Smooth muscle cell (in vitro differentiated cells): ENCODE measurements around the gene USP30. TPM values are rescaled to one million over a fixed set of nuclear protein-coding genes. Genes with fewer than 3 reads are reported as not detected.

Experiments used
- DNase-seq: peaks from one replicate; lab custom pipeline; 2025; ENCODE audit not compliant: unreplicated experiment; lab: John Stamatoyannopoulos, UW
- H2AFZ ChIP-seq: fragments of 200-600 bp; sonication (generic); 2 replicates; pipeline ENCODE4 v1.6.0; 2016; ENCODE audit warnings: antibody characterized with exemption, low read depth, mild to moderate bottlenecking
- H3F3A ChIP-seq: fragments of 200-600 bp; sonication (generic); 2 replicates; pipeline ENCODE4 v1.6.0; 2017; ENCODE audit warnings: antibody characterized with exemption, low read depth
- H3K27ac ChIP-seq: fragments of 200-600 bp; sonication (generic); 2 replicates; pipeline ENCODE4 v1.5.1; 2016; ENCODE audit warnings: low read depth, mild to moderate bottlenecking
- H3K27me3 ChIP-seq: fragments of 200-600 bp; sonication (generic); 2 replicates; pipeline ENCODE4 v1.6.1; 2016; ENCODE audit warnings: low read depth, mild to moderate bottlenecking
- H3K36me3 ChIP-seq: fragments of 200-600 bp; sonication (generic); 2 replicates; pipeline ENCODE4 v1.5.1; 2016; ENCODE audit warnings: low read depth
- H3K4me1 ChIP-seq: fragments of 200-600 bp; sonication (generic); 2 replicates; pipeline ENCODE4 v1.5.1; 2016; ENCODE audit warnings: low read depth
- H3K4me2 ChIP-seq: fragments of 200-600 bp; sonication (generic); 2 replicates; pipeline ENCODE4 v1.6.0; 2016; ENCODE audit warnings: mild to moderate bottlenecking
- H3K4me3 ChIP-seq: fragments of 200-600 bp; sonication (generic); 2 replicates; pipeline ENCODE4 v1.5.1; 2016; ENCODE audit warnings: mild to moderate bottlenecking
- H3K79me2 ChIP-seq: fragments of 200-600 bp; sonication (generic); 2 replicates; pipeline ENCODE4 v1.6.0; 2016; ENCODE audit warnings: low read depth, mild to moderate bottlenecking
- H3K9ac ChIP-seq: fragments of 200-600 bp; sonication (generic); 2 replicates; pipeline ENCODE4 v1.6.0; 2016; ENCODE audit warnings: low read depth
- H3K9me3 ChIP-seq: fragments of 200-600 bp; sonication (generic); replicated peaks from 2 replicates; pipeline ENCODE4 v1.5.1; 2016; ENCODE audit warnings: low read depth
- H4K20me1 ChIP-seq: fragments of 200-600 bp; sonication (generic); 2 replicates; pipeline ENCODE4 v1.6.0; 2016; ENCODE audit warnings: low read depth
- WGBS: methylation state at CpG from one replicate; pipeline ENCODE4 v1.1.7; 2016; ENCODE audit warnings: low lambda C conversion rate; 5-methylcytosine and 5-hydroxymethylcytosine counted together
- polyA plus RNA-seq: library from polyadenylated mRNA; unstranded; fragments of >200 nt; fragmentation: Nextera tagmentation; extraction: Ambion mirVana; gene quantifications from 2 replicates; pipeline ENCODE4 v1.2.1, GENCODE V29; 2016
- total RNA-seq: library from RNA; depleted of rRNA; stranded (reverse); fragments of >200 nt; gene quantifications from 2 replicates; pipeline ENCODE4 v1.2.3, GENCODE V29; 2014
- TF ChIP-seq, protein P1 (sequence below): fragments of 200-600 bp; sonication (generic); IDR thresholded peaks from 2 replicates; pipeline ENCODE4 v1.5.1; 2017; ENCODE audit warnings: borderline replicate concordance, mild to moderate bottlenecking, antibody characterized with exemption; ENCODE audit not compliant: insufficient read depth, poor library complexity, severe bottlenecking

USP30 gene
- total and polyA plus RNA-seq, 2 experiments from 2014 or later = 10.3 to 19.9 TPM

DNA sequence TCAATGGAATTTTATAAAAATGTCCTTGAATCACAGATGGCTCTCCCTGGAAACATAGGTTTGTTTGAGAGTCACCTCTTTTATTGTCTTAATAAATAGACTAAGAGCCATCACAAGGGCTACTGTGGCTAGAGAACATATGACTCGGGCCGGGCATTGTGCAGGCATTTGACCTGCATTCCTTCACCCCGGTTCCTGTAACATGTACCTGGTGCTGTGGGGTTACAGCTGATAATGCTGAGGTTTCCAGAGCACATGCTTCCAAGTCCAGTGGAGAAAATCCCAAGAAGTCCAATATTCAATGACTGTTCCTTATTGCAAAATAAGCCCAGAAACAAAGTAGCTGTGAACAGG lies 63.0 kb downstream of the USP30 start:
- no peak for DNase-seq
- Histone ChIP-seq H3K27ac (no peak overlapping the region), H3K4me3 (no peak overlapping the region), H3K4me1 (peaks cover 18% of the 10 kb centered on the region), H3K4me2 (no peak overlapping the region), H3K27me3 (no peaks in the 10 kb centered on the region), H4K20me1 (no peaks in the 10 kb centered on the region), H3F3A (peaks cover 12% of the 10 kb centered on the region), H3K9ac (no peak overlapping the region), H3K9me3 (no peaks in the 10 kb centered on the region), H2AFZ (no peak overlapping the region), H3K36me3 (no peaks in the 10 kb centered on the region), H3K79me2 (no peaks in the 10 kb centered on the region)
- TF ChIP-seq, protein P1, sequence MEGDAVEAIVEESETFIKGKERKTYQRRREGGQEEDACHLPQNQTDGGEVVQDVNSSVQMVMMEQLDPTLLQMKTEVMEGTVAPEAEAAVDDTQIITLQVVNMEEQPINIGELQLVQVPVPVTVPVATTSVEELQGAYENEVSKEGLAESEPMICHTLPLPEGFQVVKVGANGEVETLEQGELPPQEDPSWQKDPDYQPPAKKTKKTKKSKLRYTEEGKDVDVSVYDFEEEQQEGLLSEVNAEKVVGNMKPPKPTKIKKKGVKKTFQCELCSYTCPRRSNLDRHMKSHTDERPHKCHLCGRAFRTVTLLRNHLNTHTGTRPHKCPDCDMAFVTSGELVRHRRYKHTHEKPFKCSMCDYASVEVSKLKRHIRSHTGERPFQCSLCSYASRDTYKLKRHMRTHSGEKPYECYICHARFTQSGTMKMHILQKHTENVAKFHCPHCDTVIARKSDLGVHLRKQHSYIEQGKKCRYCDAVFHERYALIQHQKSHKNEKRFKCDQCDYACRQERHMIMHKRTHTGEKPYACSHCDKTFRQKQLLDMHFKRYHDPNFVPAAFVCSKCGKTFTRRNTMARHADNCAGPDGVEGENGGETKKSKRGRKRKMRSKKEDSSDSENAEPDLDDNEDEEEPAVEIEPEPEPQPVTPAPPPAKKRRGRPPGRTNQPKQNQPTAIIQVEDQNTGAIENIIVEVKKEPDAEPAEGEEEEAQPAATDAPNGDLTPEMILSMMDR = no peak
- 87% methylated on average over 3 of the region's 3 CpGs for whole genome bisulfite sequencing

DNA sequence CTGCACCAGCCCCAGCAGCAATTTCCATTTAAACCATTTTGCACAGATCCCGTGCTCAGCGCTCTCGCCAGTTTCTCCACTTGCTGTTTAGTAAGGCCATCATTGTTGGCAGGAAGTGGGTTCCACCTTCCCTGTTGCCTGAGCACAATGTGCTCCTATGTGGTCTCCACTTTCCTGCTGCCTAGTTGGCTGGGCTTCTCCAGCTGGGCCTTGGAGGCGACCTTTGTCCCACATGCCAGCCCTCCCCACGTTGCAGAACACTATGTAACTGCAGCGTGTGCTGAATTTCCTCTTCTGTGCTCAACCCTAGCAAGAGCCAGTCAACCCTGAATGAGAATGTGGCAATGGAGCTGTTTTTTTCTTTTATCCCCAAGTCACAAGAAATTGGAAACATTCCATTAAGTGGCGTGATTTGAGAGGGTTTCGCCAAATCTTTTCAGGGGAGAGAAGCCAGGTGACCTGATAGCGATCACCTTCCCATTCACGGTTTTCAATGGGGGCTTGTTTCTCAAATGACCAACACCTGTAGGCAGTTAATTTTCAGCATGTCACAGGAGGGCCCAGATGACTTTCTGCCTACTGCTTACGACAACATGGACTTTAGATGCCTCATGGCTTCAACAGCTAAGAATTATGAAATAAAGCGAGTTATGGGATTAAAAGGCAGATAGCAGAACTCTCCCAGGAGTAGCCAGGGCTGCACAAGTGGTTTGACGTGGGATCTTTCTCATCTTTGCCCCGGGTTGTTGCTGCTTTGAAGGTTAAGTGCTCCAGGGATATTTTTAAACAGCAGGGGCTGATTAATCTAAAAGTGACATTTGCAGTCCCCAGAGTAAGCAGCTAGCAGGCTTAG lies 63.6 kb downstream of the USP30 start, which contains the start of gene ACACB:
Gene ACACB, plus strand, starts transcription at position 830 of the 853 bp plus-strand sequence. CDS start 22,819 bp downstream, outside the sequence.
- Histone ChIP-seq H3K4me3 (no peak within 1 kb of the TSS), H3K9ac (no peak within 1 kb of the TSS), H3K36me3 (no peaks in the 10 kb centered on the region), H3K27me3 (no peaks in the 10 kb centered on the region), H4K20me1 (no peaks in the 10 kb centered on the region), H3K27ac (no peak within 1 kb of the TSS), H3F3A (peaks cover 7% of the 10 kb centered on the region), H3K4me1 (peaks cover 13% of the 10 kb centered on the region), H3K9me3 (no peaks in the 10 kb centered on the region), H3K4me2 (no peak within 1 kb of the TSS), H3K79me2 (no peaks in the 10 kb centered on the region), H2AFZ (no peak within 1 kb of the TSS)
- DNase-seq = no peak
- TF ChIP-seq, protein P1 = no peak
- 76% methylated on average over 14 of the region's 14 CpGs for WGBS

DNA sequence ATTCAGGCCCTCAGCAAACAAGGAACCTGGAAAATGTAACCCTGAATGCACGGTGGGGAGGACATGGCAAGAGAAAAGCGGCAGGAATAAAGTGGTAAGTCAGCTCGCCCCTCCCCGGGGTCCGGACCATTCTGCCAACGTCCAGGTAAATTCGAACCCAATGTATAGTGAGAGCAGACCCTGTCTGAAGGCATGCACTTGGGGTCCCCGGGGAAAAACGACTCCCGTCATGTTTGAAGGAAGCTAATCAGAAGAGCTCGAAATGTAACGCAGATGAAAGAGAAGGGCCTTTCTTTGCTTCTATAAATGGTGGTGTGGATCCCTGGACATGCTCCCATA lies 64.2 kb downstream of the USP30 start:
- peaks cover 6% of the 10 kb centered on the region for H3F3A ChIP-seq
- no peaks in the 10 kb centered on the region for H3K36me3 ChIP-seq
- H3K27me3 ChIP-seq = no peaks in the 10 kb centered on the region
- peaks cover 12% of the 10 kb centered on the region for H3K4me1 ChIP-seq
- H3K79me2 ChIP-seq = no peaks in the 10 kb centered on the region
- H3K9me3 ChIP-seq = no peaks in the 10 kb centered on the region
- TF ChIP-seq, protein P1 = no peak
- H2AFZ ChIP-seq = no peak overlapping the region
- WGBS = 87% methylated on average over 12 of the region's 12 CpGs
- no peak overlapping the region for H3K9ac ChIP-seq
- H4K20me1 ChIP-seq = no peaks in the 10 kb centered on the region
- no peak overlapping the region for H3K4me3 ChIP-seq
- no peak for DNase-seq
- no peak overlapping the region for H3K27ac ChIP-seq
- H3K4me2 ChIP-seq = no peak overlapping the region

DNA sequence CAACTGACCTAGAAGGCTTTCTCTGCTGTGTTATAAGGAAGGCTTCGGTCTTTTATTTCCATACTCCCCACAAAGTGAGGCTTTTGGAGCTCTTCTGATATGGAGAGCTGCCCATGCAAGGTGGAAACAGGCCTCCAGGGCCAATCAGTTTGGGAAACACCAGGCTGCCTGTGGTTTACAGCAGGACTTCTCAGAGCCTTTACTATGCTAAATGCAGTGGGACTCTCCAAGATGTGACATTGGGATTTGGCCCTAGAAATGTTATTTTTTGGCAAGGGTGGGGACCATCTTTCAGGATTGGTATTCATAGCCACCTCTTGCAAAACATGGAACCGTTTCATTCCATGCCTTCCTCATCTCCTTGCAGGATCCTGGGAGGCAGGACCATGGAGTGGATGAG lies 67.7 kb downstream of the USP30 start:
- no peaks in the 10 kb centered on the region for H3K36me3 ChIP-seq

More for the DNA sequence above, 67.7 kb downstream of the USP30 start:
- no peak for DNase-seq
- H3F3A ChIP-seq = no peaks in the 10 kb centered on the region
- 85% methylated on average over 2 of the region's 2 CpGs for WGBS
- no peaks in the 10 kb centered on the region for H3K79me2 ChIP-seq
- H3K9ac ChIP-seq = no peak overlapping the region
- H2AFZ ChIP-seq = no peak overlapping the region
- peaks cover 9% of the 10 kb centered on the region for H3K4me1 ChIP-seq
- H3K4me2 ChIP-seq = no peak overlapping the region
- no peaks in the 10 kb centered on the region for H3K27me3 ChIP-seq
- TF ChIP-seq, protein P1 = no peak
- no peak overlapping the region for H3K4me3 ChIP-seq
- no peak overlapping the region for H3K27ac ChIP-seq
- no peaks in the 10 kb centered on the region for H3K9me3 ChIP-seq
- H4K20me1 ChIP-seq = no peaks in the 10 kb centered on the region
